BE2C (cell line): ENCODE data around the gene PAEP.

ENCODE experiments used
- DNase-seq: peaks from one replicate; pipeline ENCODE4 v3.0.0-alpha.2; 2020
- H3K27me3 ChIP-seq: fragments of 250-450 bp; sonication (Bioruptor Pico); 2 replicates; pipeline ENCODE4 v1.5.1; 2020; ENCODE audit warnings: mild to moderate bottlenecking
- H3K36me3 ChIP-seq: fragments of 250-450 bp; sonication (Bioruptor Pico); 2 replicates; pipeline ENCODE4 v1.5.1; 2020; ENCODE audit warnings: mild to moderate bottlenecking
- H3K4me1 ChIP-seq: fragments of 250-450 bp; sonication (Bioruptor Pico); 2 replicates; pipeline ENCODE4 v1.5.1; 2020
- H3K4me3 ChIP-seq: 2 replicates; pipeline ENCODE4 v1.5.1; 2011; ENCODE audit warnings: low read depth, low read length
- H3K9me3 ChIP-seq: fragments of 250-450 bp; sonication (Bioruptor Pico); 2 replicates; pipeline ENCODE4 v1.5.1; 2020
- TF ChIP-seq, protein P1 (sequence below): IDR thresholded peaks from 2 replicates; pipeline ENCODE4 v1.5.1; 2012; ENCODE audit warnings: mild to moderate bottlenecking, low read depth, low read length

Gene PAEP

GRCh38 chr9:135575995-135576631 lies 14.6 kb downstream of the PAEP start:
- 0 out of 2 replicates have a peak, but pooled peaks cover 3% of the 10 kb centered on the region for H3K9me3 ChIP-seq
- no peaks in the 10 kb centered on the region for H3K4me1 ChIP-seq
- H3K36me3 ChIP-seq, result no peaks in the 10 kb centered on the region
- TF ChIP-seq, protein P1, sequence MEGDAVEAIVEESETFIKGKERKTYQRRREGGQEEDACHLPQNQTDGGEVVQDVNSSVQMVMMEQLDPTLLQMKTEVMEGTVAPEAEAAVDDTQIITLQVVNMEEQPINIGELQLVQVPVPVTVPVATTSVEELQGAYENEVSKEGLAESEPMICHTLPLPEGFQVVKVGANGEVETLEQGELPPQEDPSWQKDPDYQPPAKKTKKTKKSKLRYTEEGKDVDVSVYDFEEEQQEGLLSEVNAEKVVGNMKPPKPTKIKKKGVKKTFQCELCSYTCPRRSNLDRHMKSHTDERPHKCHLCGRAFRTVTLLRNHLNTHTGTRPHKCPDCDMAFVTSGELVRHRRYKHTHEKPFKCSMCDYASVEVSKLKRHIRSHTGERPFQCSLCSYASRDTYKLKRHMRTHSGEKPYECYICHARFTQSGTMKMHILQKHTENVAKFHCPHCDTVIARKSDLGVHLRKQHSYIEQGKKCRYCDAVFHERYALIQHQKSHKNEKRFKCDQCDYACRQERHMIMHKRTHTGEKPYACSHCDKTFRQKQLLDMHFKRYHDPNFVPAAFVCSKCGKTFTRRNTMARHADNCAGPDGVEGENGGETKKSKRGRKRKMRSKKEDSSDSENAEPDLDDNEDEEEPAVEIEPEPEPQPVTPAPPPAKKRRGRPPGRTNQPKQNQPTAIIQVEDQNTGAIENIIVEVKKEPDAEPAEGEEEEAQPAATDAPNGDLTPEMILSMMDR, result no peak
- no peak for DNase-seq
- H3K27me3 ChIP-seq, result peaks cover 4% of the 10 kb centered on the region
- no peak overlapping the region for H3K4me3 ChIP-seq

- Histone ChIP-seq H3K27me3 (no peaks in the 10 kb centered on the region; the same call in 1 of the 2 replicates), H3K4me1 (no peaks in the 10 kb centered on the region), H3K4me3 (no peak overlapping the region), H3K36me3 (no peaks in the 10 kb centered on the region), H3K9me3 (0 out of 2 replicates have a peak, but pooled peaks cover 3% of the 10 kb centered on the region)
- no peak for DNase-seq
- TF ChIP-seq, protein P1, result no peak
Observed at GRCh38 chr9:135577256-135577655, 15.7 kb downstream of the PAEP start.

GRCh38 chr9:135579356-135579755 lies 17.8 kb downstream of the PAEP start:
- peaks cover 3% of the 10 kb centered on the region; the same call in 1 of the 2 replicates for H3K4me1 ChIP-seq
- H3K9me3 ChIP-seq, result no peaks in the 10 kb centered on the region
- H3K4me3 ChIP-seq, result no peak overlapping the region
- TF ChIP-seq, protein P1, result no peak
- H3K27me3 ChIP-seq, result no peaks in the 10 kb centered on the region
- H3K36me3 ChIP-seq, result no peaks in the 10 kb centered on the region
- no peak for DNase-seq

DNA sequence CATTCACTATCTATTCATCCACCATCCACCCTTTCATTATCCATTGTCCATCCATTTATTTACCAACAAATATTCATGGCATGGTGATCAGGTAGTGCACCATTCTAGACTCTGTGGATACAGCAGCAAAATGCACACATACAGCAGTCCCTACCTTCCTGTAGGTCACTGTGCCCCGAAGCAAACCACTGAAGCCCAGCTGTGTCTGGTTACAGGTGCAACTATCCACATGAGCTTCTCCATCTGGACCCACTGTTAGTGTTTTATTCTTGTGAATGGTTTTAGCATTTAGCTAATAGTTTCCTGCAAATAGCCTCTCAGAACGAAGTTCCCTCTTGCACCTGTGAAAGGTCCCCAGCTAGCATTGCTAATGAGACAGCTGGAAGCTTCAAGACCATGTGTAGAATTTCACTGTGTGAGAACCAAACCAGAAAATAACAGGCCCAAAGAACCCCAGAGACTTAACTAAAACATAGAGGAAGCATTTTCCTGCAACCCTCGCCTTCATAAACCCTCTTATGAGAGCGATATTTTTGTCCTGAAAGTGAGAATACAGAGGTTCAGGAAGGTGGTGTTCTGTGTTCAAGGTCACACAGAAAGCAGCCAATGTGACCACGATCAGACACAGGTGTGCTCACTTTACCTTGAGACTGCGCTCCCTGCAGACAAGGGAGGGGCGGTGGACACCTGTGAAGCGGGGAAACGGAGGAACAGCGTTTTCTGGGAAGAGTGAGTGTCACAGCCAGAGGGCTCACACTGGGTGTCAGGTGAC lies 18.5 kb downstream of the PAEP start:
- TF ChIP-seq, protein P1, result no peak
- no peak for DNase-seq
- H3K4me3 ChIP-seq, result no peak overlapping the region
- no peaks in the 10 kb centered on the region for H3K27me3 ChIP-seq
- peaks cover 8% of the 10 kb centered on the region; the same call in 1 of the 2 replicates for H3K4me1 ChIP-seq
- no peaks in the 10 kb centered on the region for H3K9me3 ChIP-seq
- H3K36me3 ChIP-seq, result no peaks in the 10 kb centered on the region

DNA sequence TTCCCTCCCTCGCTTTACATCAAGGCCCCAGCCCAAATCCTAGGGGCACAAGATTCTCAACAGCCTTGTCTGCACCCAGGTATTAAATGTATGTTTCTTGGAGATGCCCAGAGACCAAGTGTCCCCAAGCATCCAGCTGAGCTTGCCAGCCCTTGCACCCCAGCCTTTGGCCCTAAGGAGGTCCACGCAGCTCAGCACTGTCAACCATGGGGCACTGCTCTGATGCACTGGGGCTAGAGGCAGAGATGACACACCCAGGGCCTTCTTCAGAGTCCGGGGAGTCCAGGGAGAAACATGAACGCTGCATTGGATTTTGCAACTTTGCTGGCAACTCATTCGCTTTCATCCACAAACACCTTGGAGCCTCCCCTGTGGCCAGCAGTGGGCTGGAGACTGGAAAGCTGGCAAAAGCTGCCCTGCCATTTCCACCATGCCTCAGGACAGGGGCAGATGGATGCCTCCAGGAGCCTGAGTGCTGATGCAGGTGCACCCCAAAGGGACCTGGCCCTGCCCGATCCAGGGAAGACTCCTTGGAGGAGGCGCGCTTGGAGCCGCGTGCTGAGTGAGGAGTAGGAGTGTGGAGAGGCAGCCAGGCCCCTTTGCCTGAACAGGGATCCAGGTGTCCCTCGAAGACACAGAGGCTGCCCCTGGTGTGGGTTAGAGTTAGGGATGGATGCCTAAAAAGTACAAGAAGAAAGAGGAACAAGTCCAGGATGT lies 19.3 kb downstream of the PAEP start:
- no peak for DNase-seq
- Histone ChIP-seq H3K36me3 (no peaks in the 10 kb centered on the region), H3K4me1 (peaks cover 8% of the 10 kb centered on the region; the same call in 1 of the 2 replicates), H3K9me3 (no peaks in the 10 kb centered on the region), H3K4me3 (no peak overlapping the region), H3K27me3 (no peaks in the 10 kb centered on the region)
- TF ChIP-seq, protein P1, result no peak
